PC-3 (cell line): Measurements from ENCODE around the gene AGFG2. TPM values are rescaled to one million over a fixed set of nuclear protein-coding genes. Genes with fewer than 3 reads are reported as not detected.

Experiments
- ATAC-seq: fragments of 200-7000 bp; cut with Tn5 transposase; 2 replicates; pipeline ENCODE4 v1.9.1; 2020; ENCODE audit warnings: mild to moderate bottlenecking, moderate library complexity
- BruUV-seq: library from RNA; stranded (reverse); fragments of 400-500 nt; replicated peaks from 2 replicates; lab custom pipeline; 2021; lab: Mats Ljungman, UMichigan
- CTCF ChIA-PET: fragments of 300-600 bp; sonication (Branson Sonifier 250); formaldehyde crosslinking; loops from one replicate; lab custom pipeline; 2022; ENCODE audit warnings: antibody characterized with exemption; lab: Charles Lee
- POLR2A ChIA-PET: fragments of 300-600 bp; sonication (Branson Sonifier 250); formaldehyde crosslinking; loops from one replicate; lab custom pipeline; 2022; ENCODE audit warnings: antibody characterized with exemption; ENCODE audit not compliant: unreplicated experiment; lab: Charles Lee
- DNase-seq: peaks from one replicate; pipeline ENCODE4 v3.0.0-alpha.2; 2015
- H2AFZ ChIP-seq: fragments of 300-600 bp; sonication (generic); 2 replicates; pipeline ENCODE4 v1.6.0; 2016; ENCODE audit warnings: antibody characterized with exemption, low read length
- H3F3A ChIP-seq: fragments of 300-600 bp; sonication (generic); one replicate; pipeline ENCODE4 v1.6.0; 2017; ENCODE audit warnings: antibody characterized with exemption, low read length, control low read depth, mild to moderate bottlenecking; ENCODE audit not compliant: unreplicated experiment
- H3K27ac ChIP-seq: fragments of 300-600 bp; sonication (generic); 2 replicates; pipeline ENCODE4 v1.5.1; 2016; ENCODE audit warnings: mild to moderate bottlenecking, low read length
- H3K27me3 ChIP-seq: fragments of 300-600 bp; sonication (generic); 2 replicates; pipeline ENCODE4 v1.6.1; 2016; ENCODE audit warnings: low read length, mixed read lengths
- H3K36me3 ChIP-seq: fragments of 300-600 bp; sonication (generic); 2 replicates; pipeline ENCODE4 v1.6.1; 2016; ENCODE audit warnings: low read depth, mixed run types, low read length, mixed read lengths
- H3K4me1 ChIP-seq: fragments of 300-600 bp; sonication (generic); 2 replicates; pipeline ENCODE4 v1.5.1; 2016; ENCODE audit warnings: low read length; ENCODE audit not compliant: insufficient read depth
- H3K4me2 ChIP-seq: fragments of 300-600 bp; sonication (generic); 2 replicates; pipeline ENCODE4 v1.6.0; 2016; ENCODE audit warnings: low read length
- H3K4me3 ChIP-seq: fragments of 300-600 bp; sonication (generic); 2 replicates; pipeline ENCODE4 v1.5.1; 2016; ENCODE audit warnings: mild to moderate bottlenecking, low read length, mixed read lengths
- H3K79me2 ChIP-seq: fragments of 300-600 bp; sonication (generic); 2 replicates; pipeline ENCODE4 v1.6.1; 2017; ENCODE audit warnings: low read length, mixed read lengths
- H3K9ac ChIP-seq: fragments of 300-600 bp; sonication (generic); 2 replicates; pipeline ENCODE4 v1.6.0; 2016; ENCODE audit warnings: mild to moderate bottlenecking, low read length
- H3K9me2 ChIP-seq: fragments of 300-600 bp; sonication (generic); replicated peaks from 2 replicates; pipeline ENCODE4 v1.6.1; 2016; ENCODE audit warnings: mixed run types, low read length, mixed read lengths
- H3K9me3 ChIP-seq: fragments of 300-600 bp; sonication (generic); 2 replicates; pipeline ENCODE4 v1.6.1; 2016; ENCODE audit warnings: low read length, mixed read lengths
- H4K20me1 ChIP-seq: fragments of 300-600 bp; sonication (generic); 2 replicates; pipeline ENCODE4 v1.6.1; 2016; ENCODE audit warnings: low read length, mixed read lengths
- CTCF ChIP-seq: fragments of 300-600 bp; sonication (generic); conservative IDR thresholded peaks from 2 replicates; pipeline ENCODE4 v1.5.1; 2017; ENCODE audit warnings: antibody characterized with exemption, low read depth, mild to moderate bottlenecking, low read length
- EZH2 ChIP-seq: fragments of 300-600 bp; sonication (generic); IDR thresholded peaks from one replicate; pipeline ENCODE4 v1.6.1; 2017; ENCODE audit warnings: antibody characterized with exemption, mild to moderate bottlenecking, low read length; ENCODE audit not compliant: unreplicated experiment
- EZH2phosphoT487 ChIP-seq: fragments of 300-600 bp; sonication (generic); IDR thresholded peaks from 2 replicates; pipeline ENCODE4 v1.6.1; 2018; ENCODE audit warnings: mild to moderate bottlenecking, antibody characterized with exemption, low read length, borderline replicate concordance
- intact Hi-C: fragments of 100-400 bp; cut with micrococcal nuclease; formaldehyde crosslinking; loops from 2 replicates; pipeline ENCODE4 v1.9.0; 2023
- total RNA-seq: library from RNA; depleted of rRNA; stranded (reverse); fragments of >200 nt; gene quantifications from 2 replicates; pipeline ENCODE4 v1.2.3, GENCODE V29; 2014

The AGFG2 gene
- total RNA-seq, 1 experiment from 2014 or later, result 16.9 TPM

- H3K27me3 ChIP-seq, result no peaks in the 10 kb centered on the region
- no peaks in the 10 kb centered on the region for H3K9me2 ChIP-seq
- 0 out of 2 replicates have a peak, but pooled peaks cover 4% of the 10 kb centered on the region for H3K36me3 ChIP-seq
- ChIA-PET CTCF (no interaction called here), POLR2A (no interaction called here)
- H3K9me3 ChIP-seq, result no peaks in the 10 kb centered on the region
- no peaks in the 10 kb centered on the region for H3F3A ChIP-seq
- no peak for DNase-seq
- no peaks in the 10 kb centered on the region for H3K79me2 ChIP-seq
- no peak overlapping the region for H2AFZ ChIP-seq
- BruUV-seq, result no TSS peak
- no peak overlapping the region for H3K4me3 ChIP-seq
- ATAC-seq, result no peak
- no peak overlapping the region for H3K9ac ChIP-seq
- H3K4me1 ChIP-seq, result no peaks in the 10 kb centered on the region
- intact Hi-C loops, result no loop called here
- H3K27ac ChIP-seq, result no peak overlapping the region
- TF ChIP-seq EZH2phosphoT487 (no peak), EZH2 (no peak), CTCF (no peak)
- H3K4me2 ChIP-seq, result no peak overlapping the region
- H4K20me1 ChIP-seq, result no peaks in the 10 kb centered on the region
Measured at GRCh38 chr7:100556541-100556940, 17.5 kb downstream of the AGFG2 start.

- Histone ChIP-seq H3K4me3 (no peak overlapping the region), H3F3A (no peaks in the 10 kb centered on the region), H4K20me1 (no peaks in the 10 kb centered on the region), H3K9ac (no peak overlapping the region), H3K9me2 (no peaks in the 10 kb centered on the region), H3K9me3 (no peaks in the 10 kb centered on the region), H3K79me2 (no peaks in the 10 kb centered on the region), H3K27me3 (no peaks in the 10 kb centered on the region), H3K4me2 (no peak overlapping the region), H2AFZ (no peak overlapping the region), H3K36me3 (no peaks in the 10 kb centered on the region), H3K27ac (no peak overlapping the region), H3K4me1 (no peaks in the 10 kb centered on the region)
- ChIA-PET POLR2A (no interaction called here), CTCF (interaction anchor here (0.6 to 1.3 kb wide), 10 partner anchors 12 to 307 kb away, joined by 3 to 8 read pairs (median 5); partner anchors contain the start of gene AGFG2)
- no TSS peak for BruUV-seq
- DNase-seq, result no peak
- TF ChIP-seq EZH2, result no peak
- TF ChIP-seq EZH2phosphoT487, result no peak
- TF ChIP-seq CTCF, result no peak
- intact Hi-C loops, result loop anchor here (1.0 kb wide), 1 partner anchor 90 kb away; no protein-coding TSS in a partner anchor
- no peak for ATAC-seq
Measured at GRCh38 chr7:100559127-100559526, 20.1 kb downstream of the AGFG2 start.

- ChIA-PET CTCF (no interaction called here), POLR2A (no interaction called here)
- Histone ChIP-seq H3K9me3 (no peaks in the 10 kb centered on the region), H3K27me3 (no peaks in the 10 kb centered on the region), H2AFZ (no peak overlapping the region), H3K27ac (no peak overlapping the region), H3K36me3 (no peaks in the 10 kb centered on the region), H3K9ac (no peak overlapping the region), H4K20me1 (no peaks in the 10 kb centered on the region), H3K4me3 (no peak overlapping the region), H3K79me2 (no peaks in the 10 kb centered on the region), H3F3A (no peaks in the 10 kb centered on the region), H3K9me2 (no peaks in the 10 kb centered on the region), H3K4me2 (no peak overlapping the region), H3K4me1 (no peaks in the 10 kb centered on the region)
- no TSS peak for BruUV-seq
- intact Hi-C loops, result no loop called here
- DNase-seq (no peak), ATAC-seq (no peak)
- no peak for TF ChIP-seq EZH2
- TF ChIP-seq EZH2phosphoT487, result no peak
- no peak for TF ChIP-seq CTCF
Measured at GRCh38 chr7:100561491-100562194, 22.6 kb downstream of the AGFG2 start.
